Retinal pigment epithelial cell (primary cell): ENCODE results near the gene GAL3ST3.

Experiments
- DNase-seq: peaks from one replicate; pipeline ENCODE4 v3.0.0-alpha.2; 2010; ENCODE audit warnings: low read depth
- H3K4me3 ChIP-seq: 2 replicates; pipeline ENCODE4 v1.5.1; 2011; ENCODE audit warnings: mild to moderate bottlenecking, low read length, control low read depth, moderate library complexity
- CTCF ChIP-seq: conservative IDR thresholded peaks from 2 replicates; pipeline ENCODE4 v1.5.1; 2011; ENCODE audit warnings: low read depth, low read length, control low read depth, inconsistent platforms

The GAL3ST3 gene

GRCh38 chr11:66068923-66069714 lies 20.2 kb upstream of the GAL3ST3 start:
- peak overlapping the region; percentile 45 for H3K4me3 ChIP-seq
- peak; percentile 49 for DNase-seq
- TF ChIP-seq CTCF: peak; percentile 43

GRCh38 chr11:66068154-66068821 lies 19.3 kb upstream of the GAL3ST3 start:
- DNase-seq: no peak
- TF ChIP-seq CTCF: peak; percentile 93
- no peak overlapping the region for H3K4me3 ChIP-seq

GRCh38 chr11:66067640-66068039 lies 18.7 kb upstream of the GAL3ST3 start:
- no peak for TF ChIP-seq CTCF
- H3K4me3 ChIP-seq: no peak overlapping the region
- DNase-seq: no peak

- no peak for TF ChIP-seq CTCF
- DNase-seq: no peak
- no peak overlapping the region for H3K4me3 ChIP-seq
Measured at GRCh38 chr11:66066751-66067150, 17.8 kb upstream of the GAL3ST3 start.

- no peak overlapping the region for H3K4me3 ChIP-seq
- DNase-seq: no peak
- no peak for TF ChIP-seq CTCF
Measured at GRCh38 chr11:66064571-66064970, 15.6 kb upstream of the GAL3ST3 start.

- DNase-seq: no peak
- TF ChIP-seq CTCF: no peak
- H3K4me3 ChIP-seq: no peak overlapping the region
Measured at GRCh38 chr11:66063900-66064299, 14.9 kb upstream of the GAL3ST3 start.

- TF ChIP-seq CTCF: no peak
- no peak for DNase-seq
- no peak overlapping the region for H3K4me3 ChIP-seq
Measured at GRCh38 chr11:66062408-66062807, 13.4 kb upstream of the GAL3ST3 start.
